ENCODE measurements around the gene ADGRV1.

The ADGRV1 gene

DNA sequence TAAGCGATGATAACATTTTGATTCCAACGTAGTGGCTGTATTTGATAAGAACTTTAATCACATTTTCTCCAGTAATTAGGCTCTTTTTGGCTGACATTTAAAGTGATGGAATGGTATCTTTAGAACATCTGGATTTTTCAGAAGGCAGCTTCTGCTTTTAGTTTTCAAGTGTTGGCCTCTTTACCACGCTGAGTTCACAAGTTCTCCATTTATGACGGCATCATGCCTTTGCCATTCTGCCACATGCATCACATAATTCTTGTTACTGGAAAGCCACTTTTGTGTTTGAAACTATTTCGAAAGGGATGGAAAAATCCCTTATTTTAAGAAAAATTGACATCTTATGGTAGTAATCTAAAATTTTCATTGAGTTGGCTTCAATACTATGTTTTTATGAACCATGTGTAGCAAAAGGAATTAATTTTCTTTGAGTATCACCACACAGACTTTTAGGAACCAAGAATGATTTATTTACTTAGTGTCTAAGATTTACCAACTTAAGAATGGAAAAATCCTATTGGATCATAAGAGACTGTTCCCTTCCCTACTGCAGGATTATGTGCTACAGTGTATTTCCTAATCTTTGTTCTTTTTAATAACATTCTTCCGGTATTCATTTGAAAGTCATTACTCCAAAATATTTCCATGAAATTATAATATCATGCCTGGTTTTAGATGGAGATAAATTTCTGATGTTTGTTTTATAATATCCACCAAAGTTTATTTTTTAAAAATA lies 344.2 kb downstream of the ADGRV1 start:
- TF ChIP-seq, protein P1, sequence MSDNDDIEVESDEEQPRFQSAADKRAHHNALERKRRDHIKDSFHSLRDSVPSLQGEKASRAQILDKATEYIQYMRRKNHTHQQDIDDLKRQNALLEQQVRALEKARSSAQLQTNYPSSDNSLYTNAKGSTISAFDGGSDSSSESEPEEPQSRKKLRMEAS (IDR thresholded peaks at IDR 0.05; ENCODE audit: low read depth, low read length) = no peak
- TF ChIP-seq MYC (IDR thresholded peaks at IDR 0.05; ENCODE audit: low read depth, low read length) = no peak
- no peak for TF ChIP-seq POLR2A (IDR thresholded peaks at IDR 0.05; ENCODE audit: extremely low read depth, insufficient read length)
- TF ChIP-seq, protein P2, sequence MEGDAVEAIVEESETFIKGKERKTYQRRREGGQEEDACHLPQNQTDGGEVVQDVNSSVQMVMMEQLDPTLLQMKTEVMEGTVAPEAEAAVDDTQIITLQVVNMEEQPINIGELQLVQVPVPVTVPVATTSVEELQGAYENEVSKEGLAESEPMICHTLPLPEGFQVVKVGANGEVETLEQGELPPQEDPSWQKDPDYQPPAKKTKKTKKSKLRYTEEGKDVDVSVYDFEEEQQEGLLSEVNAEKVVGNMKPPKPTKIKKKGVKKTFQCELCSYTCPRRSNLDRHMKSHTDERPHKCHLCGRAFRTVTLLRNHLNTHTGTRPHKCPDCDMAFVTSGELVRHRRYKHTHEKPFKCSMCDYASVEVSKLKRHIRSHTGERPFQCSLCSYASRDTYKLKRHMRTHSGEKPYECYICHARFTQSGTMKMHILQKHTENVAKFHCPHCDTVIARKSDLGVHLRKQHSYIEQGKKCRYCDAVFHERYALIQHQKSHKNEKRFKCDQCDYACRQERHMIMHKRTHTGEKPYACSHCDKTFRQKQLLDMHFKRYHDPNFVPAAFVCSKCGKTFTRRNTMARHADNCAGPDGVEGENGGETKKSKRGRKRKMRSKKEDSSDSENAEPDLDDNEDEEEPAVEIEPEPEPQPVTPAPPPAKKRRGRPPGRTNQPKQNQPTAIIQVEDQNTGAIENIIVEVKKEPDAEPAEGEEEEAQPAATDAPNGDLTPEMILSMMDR (IDR thresholded peaks at IDR 0.05; ENCODE audit: low read depth, low read length) = no peak
- DNase-seq (ENCODE audit: low read depth) = no peak
- no peak overlapping the region for H3K4me3 ChIP-seq (ENCODE audit: low read depth, low read length)

DNA sequence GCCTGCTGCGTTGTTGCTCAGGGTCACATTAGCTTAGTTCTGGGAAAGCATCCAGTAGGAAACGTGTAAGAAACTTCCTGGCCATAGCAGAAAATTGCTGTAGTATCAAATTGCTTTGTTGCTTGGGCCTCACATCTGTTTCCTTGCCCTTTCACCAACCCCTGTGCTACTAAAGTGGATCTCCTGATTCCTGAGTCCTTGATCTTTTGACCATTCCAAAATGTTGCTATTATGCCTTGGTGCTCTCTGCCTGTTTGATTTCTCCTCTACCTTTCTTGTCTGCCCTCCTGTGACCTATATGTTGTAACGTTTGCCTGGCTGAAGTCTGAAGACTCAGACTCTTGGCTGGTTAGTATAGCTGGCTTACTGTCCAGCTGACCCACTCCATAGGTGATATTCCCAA lies 350.5 kb downstream of the ADGRV1 start:
- no peak for DNase-seq (ENCODE audit: low read depth)
- TF ChIP-seq MYC (IDR thresholded peaks at IDR 0.05; ENCODE audit: low read depth, low read length) (no peak), POLR2A (IDR thresholded peaks at IDR 0.05; ENCODE audit: extremely low read depth, insufficient read length) (no peak)
- TF ChIP-seq, protein P1 (IDR thresholded peaks at IDR 0.05; ENCODE audit: low read depth, low read length) = no peak
- TF ChIP-seq, protein P2 (IDR thresholded peaks at IDR 0.05; ENCODE audit: low read depth, low read length) = no peak
- H3K4me3 ChIP-seq (ENCODE audit: low read depth, low read length) = no peak overlapping the region

DNA sequence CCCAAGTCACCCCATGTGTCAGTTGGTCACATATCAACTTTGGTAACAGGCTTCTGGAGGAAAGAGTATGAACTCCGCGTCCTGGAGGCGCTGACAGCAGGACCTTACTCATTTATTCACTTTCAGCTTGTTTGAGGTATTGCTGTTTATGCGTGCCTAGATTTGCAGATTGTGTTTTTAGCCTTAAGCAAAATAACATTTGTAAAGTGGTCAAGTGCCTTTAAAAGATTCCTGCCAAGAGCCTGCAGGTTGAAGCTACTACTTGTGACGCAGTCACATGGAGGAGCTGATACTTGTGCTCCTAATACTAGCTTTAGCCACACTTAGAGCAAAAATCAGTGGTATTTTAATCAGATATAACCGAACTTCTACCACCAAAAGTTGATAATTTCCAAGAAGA lies 351.3 kb downstream of the ADGRV1 start:
- no peak for TF ChIP-seq MYC (IDR thresholded peaks at IDR 0.05; ENCODE audit: low read depth, low read length)
- TF ChIP-seq, protein P2 (IDR thresholded peaks at IDR 0.05; ENCODE audit: low read depth, low read length) = no peak
- no peak for TF ChIP-seq POLR2A (IDR thresholded peaks at IDR 0.05; ENCODE audit: extremely low read depth, insufficient read length)
- TF ChIP-seq, protein P1 (IDR thresholded peaks at IDR 0.05; ENCODE audit: low read depth, low read length) = no peak
- DNase-seq (ENCODE audit: low read depth) = no peak
- H3K4me3 ChIP-seq (ENCODE audit: low read depth, low read length) = no peak overlapping the region

DNA sequence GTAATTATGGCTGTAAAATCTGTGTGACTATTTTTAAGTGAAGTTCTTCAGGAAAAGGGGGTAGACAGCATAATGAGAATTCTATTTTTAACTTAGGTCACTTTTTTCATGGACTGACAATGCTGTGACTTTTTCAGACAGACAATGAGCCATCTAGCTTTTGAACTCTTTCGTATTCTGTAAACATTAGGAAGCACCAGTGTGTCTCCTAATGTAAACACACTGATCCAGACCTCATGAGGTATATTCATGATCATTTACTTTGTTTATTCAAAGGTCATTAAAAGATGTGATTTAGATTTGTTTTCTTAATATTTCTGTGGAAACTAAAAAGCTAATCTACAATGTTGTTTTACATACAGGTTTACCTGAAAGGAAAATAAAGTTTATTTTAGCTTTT lies 352.6 kb downstream of the ADGRV1 start:
- H3K4me3 ChIP-seq (ENCODE audit: low read depth, low read length) = no peak overlapping the region
- DNase-seq (ENCODE audit: low read depth) = no peak
- TF ChIP-seq, protein P2 (IDR thresholded peaks at IDR 0.05; ENCODE audit: low read depth, low read length) = no peak
- TF ChIP-seq POLR2A (IDR thresholded peaks at IDR 0.05; ENCODE audit: extremely low read depth, insufficient read length) (no peak), MYC (IDR thresholded peaks at IDR 0.05; ENCODE audit: low read depth, low read length) (no peak)
- TF ChIP-seq, protein P1 (IDR thresholded peaks at IDR 0.05; ENCODE audit: low read depth, low read length) = no peak

DNA sequence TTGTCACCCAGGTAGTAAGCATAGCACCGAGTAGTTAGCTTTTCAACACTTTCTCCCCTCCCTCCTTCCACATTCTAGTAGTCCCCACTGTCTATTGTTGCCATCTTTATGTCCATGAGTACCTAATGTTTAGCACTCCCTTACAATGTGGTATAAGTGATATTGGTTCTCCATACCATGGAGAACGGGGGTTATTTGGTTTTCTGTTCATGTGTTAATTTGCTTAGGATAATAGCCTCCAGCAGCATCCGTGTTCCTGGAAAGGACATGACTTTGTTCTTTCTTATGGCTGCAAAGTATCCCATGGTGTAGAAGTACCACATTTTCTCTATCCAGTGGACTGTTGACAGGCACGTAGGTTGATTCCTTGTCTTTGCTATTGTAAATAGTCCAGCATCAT lies 353.9 kb downstream of the ADGRV1 start:
- TF ChIP-seq, protein P1 (IDR thresholded peaks at IDR 0.05; ENCODE audit: low read depth, low read length) = no peak
- TF ChIP-seq POLR2A (IDR thresholded peaks at IDR 0.05; ENCODE audit: extremely low read depth, insufficient read length) (no peak), MYC (IDR thresholded peaks at IDR 0.05; ENCODE audit: low read depth, low read length) (no peak)
- TF ChIP-seq, protein P2 (IDR thresholded peaks at IDR 0.05; ENCODE audit: low read depth, low read length) = no peak

More for the DNA sequence above, 353.9 kb downstream of the ADGRV1 start:
- no peak for DNase-seq (ENCODE audit: low read depth)
- H3K4me3 ChIP-seq (ENCODE audit: low read depth, low read length) = no peak overlapping the region

Data from NB4 (cell line).